HCT116 (cell line): ENCODE data around the gene GRID2IP. TPM values are rescaled to one million over a fixed set of nuclear protein-coding genes. Genes with fewer than 3 reads are reported as not detected.

Source experiments
- ATAC-seq: fragments of 200-7000 bp; cut with Tn5 transposase; 2 replicates; pipeline ENCODE4 v1.9.1; 2020; ENCODE audit warnings: mild to moderate bottlenecking, moderate library complexity
- BruUV-seq: library from RNA; stranded (reverse); fragments of 400-500 nt; replicated peaks from 2 replicates; lab custom pipeline; 2021; lab: Mats Ljungman, UMichigan
- CTCF ChIA-PET: fragments of 300-600 bp; sonication (Branson Sonifier 250); formaldehyde crosslinking; loops from one replicate; lab custom pipeline; 2021; ENCODE audit warnings: antibody characterized with exemption; lab: Charles Lee
- POLR2A ChIA-PET: fragments of 300-600, 350-600 bp; sonication (Branson Sonifier 250); formaldehyde crosslinking; loops from one replicate; lab custom pipeline; 2021; ENCODE audit warnings: antibody characterized with exemption; lab: Charles Lee
- RAD21 ChIA-PET, 2 experiments: fragments of 300-600 bp; sonication (Branson Sonifier 250); formaldehyde crosslinking; loops; one replicate each; lab custom pipeline; 2023; ENCODE audit warnings: low total read pairs in 2 of 2; ENCODE audit not compliant: uncharacterized antibody in 2 of 2, unreplicated experiment in 2 of 2, low non-redundant PET in 1 of 2; lab: Charles Lee
- DNase-seq: peaks from one replicate; pipeline ENCODE4 v3.0.0-alpha.2; 2010; ENCODE audit warnings: low read depth, low spot score
- H2AFZ ChIP-seq: fragments of 200-600 bp; shearing (Covaris generic), sonication (generic); 2 replicates; pipeline ENCODE4 v1.6.1; 2017; ENCODE audit warnings: low read depth, mixed run types, mixed read lengths, antibody characterized with exemption, low read length; ENCODE audit not compliant: poor library complexity, severe bottlenecking
- H3K27ac ChIP-seq: 2 replicates; pipeline ENCODE4 v1.5.1; 2012; ENCODE audit warnings: low read depth, low read length
- H3K27me3 ChIP-seq: fragments of 200-600 bp; sonication (generic); 2 replicates; pipeline ENCODE4 v1.6.1; 2016; ENCODE audit warnings: mixed run types, low read length, mixed read lengths; ENCODE audit not compliant: insufficient read depth
- H3K36me3 ChIP-seq, 2 experiments: fragments of 200-500 bp in 1 of 2; fragments of 200-600 bp in 1 of 2; sonication (Bioruptor generic) in 1 of 2; sonication (generic) in 1 of 2; 2 replicates each; pipeline versions ENCODE4 v1.5.1 to v1.6.1; 2014 to 2016; ENCODE audit warnings: low read length in 2 of 2, inconsistent platforms in 1 of 2, mixed read lengths in 1 of 2, mixed run types in 1 of 2; ENCODE audit not compliant: insufficient read depth in 2 of 2, control insufficient read depth in 1 of 2
- H3K4me1 ChIP-seq, 2 experiments: fragments of 200-600 bp in 1 of 2; sonication (generic) in 1 of 2; 2 replicates each; pipeline versions ENCODE4 v1.5.1 to v1.6.1; 2012 to 2017; ENCODE audit warnings: low read length in 2 of 2, inconsistent platforms in 1 of 2, mild to moderate bottlenecking in 1 of 2, mixed read lengths in 1 of 2, mixed run types in 1 of 2, moderate library complexity in 1 of 2; ENCODE audit not compliant: insufficient read depth in 2 of 2, control insufficient read depth in 1 of 2
- H3K4me2 ChIP-seq: fragments of 200-600 bp; sonication (generic); 2 replicates; pipeline ENCODE4 v1.6.1; 2017; ENCODE audit warnings: mixed run types, low read length, mixed read lengths
- H3K4me3 ChIP-seq, 2 experiments: fragments of 200-600 bp in 1 of 2; sonication (generic) in 1 of 2; replicated peaks in 1 of 2; 2 replicates each; pipeline ENCODE4 v1.5.1; 2011 to 2016; ENCODE audit warnings: low read length in 2 of 2, control low read depth in 1 of 2, low read depth in 1 of 2, mild to moderate bottlenecking in 1 of 2, mixed read lengths in 1 of 2, mixed run types in 1 of 2
- H3K79me2 ChIP-seq: fragments of 200-600 bp; sonication (generic); 2 replicates; pipeline ENCODE4 v1.6.1; 2017; ENCODE audit warnings: mild to moderate bottlenecking, mixed run types, low read length, moderate library complexity, mixed read lengths; ENCODE audit not compliant: insufficient read depth
- H3K9ac ChIP-seq: fragments of 200-600 bp; sonication (generic); 2 replicates; pipeline ENCODE4 v1.6.1; 2016; ENCODE audit warnings: low read length, mixed read lengths
- H3K9me2 ChIP-seq: fragments of 200-600 bp; sonication (generic), shearing (Covaris generic); 2 replicates; pipeline ENCODE4 v1.6.1; 2017; ENCODE audit warnings: mixed run types, mild to moderate bottlenecking, moderate library complexity; ENCODE audit not compliant: insufficient read depth
- H3K9me3 ChIP-seq, 2 experiments: fragments of 200-500 bp in 1 of 2; fragments of 200-600 bp in 1 of 2; sonication (Bioruptor generic) in 1 of 2; sonication (generic) in 1 of 2; 2 replicates each; pipeline ENCODE4 v1.6.1; 2014 to 2017; ENCODE audit warnings: low read length in 2 of 2, mixed read lengths in 2 of 2, inconsistent platforms in 1 of 2, low read depth in 1 of 2, mild to moderate bottlenecking in 1 of 2, mixed run types in 1 of 2, moderate library complexity in 1 of 2; ENCODE audit not compliant: control insufficient read depth in 1 of 2, insufficient read depth in 1 of 2
- H4K20me1 ChIP-seq: fragments of 200-600 bp; sonication (generic), shearing (Covaris generic); 2 replicates; pipeline ENCODE4 v1.6.1; 2017; ENCODE audit warnings: mixed run types, mild to moderate bottlenecking, moderate library complexity; ENCODE audit not compliant: insufficient read depth
- CTCF ChIP-seq, 3 experiments: fragments of 200-600 bp in 1 of 3; sonication (generic) in 1 of 3; IDR thresholded peaks in 2 of 3; conservative IDR thresholded peaks in 1 of 3; 2 replicates each; pipeline ENCODE4 v1.5.1; 2012 to 2017; ENCODE audit warnings: low read depth in 2 of 3, low read length in 2 of 3, antibody characterized with exemption in 1 of 3, borderline replicate concordance in 1 of 3, control low read depth in 1 of 3, mild to moderate bottlenecking in 1 of 3, mixed read lengths in 1 of 3, mixed run types in 1 of 3, moderate library complexity in 1 of 3; ENCODE audit not compliant: insufficient read depth in 1 of 3
- EGR1 ChIP-seq: IDR thresholded peaks from 2 replicates; pipeline ENCODE4 v1.6.1; 2012; ENCODE audit warnings: low read depth
- ELF1 ChIP-seq: IDR thresholded peaks from 2 replicates; pipeline ENCODE4 v1.6.1; 2012; ENCODE audit warnings: low read depth, borderline replicate concordance
- FOSL1 ChIP-seq: IDR thresholded peaks from 2 replicates; pipeline ENCODE4 v1.6.1; 2012; ENCODE audit warnings: low read depth
- POLR2A ChIP-seq: IDR thresholded peaks from 2 replicates; pipeline ENCODE4 v1.7.0; 2011; ENCODE audit warnings: borderline replicate concordance; ENCODE audit not compliant: insufficient read depth, insufficient read length; ENCODE audit errors: extremely low read depth
- SIN3A ChIP-seq: IDR thresholded peaks from 2 replicates; pipeline ENCODE4 v1.6.1; 2012; ENCODE audit warnings: low read depth
- ZFX ChIP-seq: fragments of 450-650 bp; IDR thresholded peaks from 2 replicates; pipeline ENCODE4 v1.6.1; 2017
- intact Hi-C: fragments of 100-400 bp; cut with micrococcal nuclease; formaldehyde crosslinking; loops from 2 replicates; pipeline ENCODE4 v1.10.0; 2022
- total RNA-seq: library from RNA; stranded (reverse); gene quantifications from one replicate; pipeline ENCODE4 v1.2.1, GENCODE V29; 2021; ENCODE audit not compliant: unreplicated experiment

Gene GRID2IP
- total RNA-seq, 1 experiment from 2014 or later = 3.2 TPM

GRCh38 chr7:6481445-6481844 is 69.8 kb downstream of the GRID2IP start:
- Histone ChIP-seq H4K20me1 (peaks cover 28% of the 10 kb centered on the region; the same call in 1 of the 2 replicates), H3K4me3 (no peak overlapping the region), H3K79me2 (peaks cover 75% of the 10 kb centered on the region), H3K36me3 (peaks cover 8 to 21% of the 10 kb centered on the region in 2 experiments; a peak in 2 of 4 replicates), H3K4me1 (peaks cover 10 to 24% of the 10 kb centered on the region in 2 experiments), H3K9me3 (no peaks in the 10 kb centered on the region), H3K4me2 (no peak overlapping the region), H3K27me3 (no peaks in the 10 kb centered on the region), H3K27ac (no peak overlapping the region), H3K9me2 (no peaks in the 10 kb centered on the region), H2AFZ (no peak overlapping the region), H3K9ac (no peak overlapping the region)
- no peak for DNase-seq
- intact Hi-C loops = no loop called here
- TF ChIP-seq SIN3A (no peak), FOSL1 (no peak), EGR1 (no peak), POLR2A (no peak)
- ChIA-PET CTCF (no interaction called here), POLR2A (no interaction called here), RAD21 (no interaction called here)
- BruUV-seq = no TSS peak
- ATAC-seq = no peak

GRCh38 chr7:6480323-6480660 is 71.0 kb downstream of the GRID2IP start:
- no peak overlapping the region for H3K4me2 ChIP-seq
- no peak overlapping the region for H3K27ac ChIP-seq
- H3K4me1 ChIP-seq = peaks cover 10 to 24% of the 10 kb centered on the region in 2 experiments
- RAD21 ChIA-PET = no interaction called here
- CTCF ChIA-PET = no interaction called here
- no peak overlapping the region for H2AFZ ChIP-seq
- DNase-seq = no peak
- BruUV-seq = no TSS peak
- peaks cover 28% of the 10 kb centered on the region; the same call in 1 of the 2 replicates for H4K20me1 ChIP-seq
- H3K27me3 ChIP-seq = no peaks in the 10 kb centered on the region
- intact Hi-C loops = no loop called here
- no peak for ATAC-seq
- TF ChIP-seq ZFX = no peak
- TF ChIP-seq CTCF (IDR thresholded peaks at IDR 0.05 in 2 of 3, conservative IDR thresholded peaks at IDR 0.05 in 1 of 3; ENCODE audit: borderline replicate concordance in 1 of 3, insufficient read depth in 1 of 3, low read depth in 2 of 3, low read length in 2 of 3) = no peak
- TF ChIP-seq ELF1 = no peak
- no peak overlapping the region for H3K9ac ChIP-seq
- H3K4me3 ChIP-seq = no peak overlapping the region
- H3K79me2 ChIP-seq = peaks cover 87% of the 10 kb centered on the region
- H3K36me3 ChIP-seq = peaks cover 8 to 26% of the 10 kb centered on the region in 2 experiments; a peak in 2 of 4 replicates
- POLR2A ChIA-PET = interaction anchor here (0.7 kb wide), 1 partner anchor 32 kb away, joined by 3 read pairs; no protein-coding TSS in a partner anchor
- no peaks in the 10 kb centered on the region for H3K9me3 ChIP-seq
- H3K9me2 ChIP-seq = no peaks in the 10 kb centered on the region
